ENCODE data around the gene ZKSCAN4. TPM values are rescaled to one million over a fixed set of nuclear protein-coding genes. Genes with fewer than 3 reads are reported as not detected.

The ZKSCAN4 gene
- total and polyA plus RNA-seq, 10 of the 15 experiments (the other 5 are each of a cell fraction or from before 2014, with no cell fraction given): 3.0 to 6.5 (median 5.0) TPM

DNA sequence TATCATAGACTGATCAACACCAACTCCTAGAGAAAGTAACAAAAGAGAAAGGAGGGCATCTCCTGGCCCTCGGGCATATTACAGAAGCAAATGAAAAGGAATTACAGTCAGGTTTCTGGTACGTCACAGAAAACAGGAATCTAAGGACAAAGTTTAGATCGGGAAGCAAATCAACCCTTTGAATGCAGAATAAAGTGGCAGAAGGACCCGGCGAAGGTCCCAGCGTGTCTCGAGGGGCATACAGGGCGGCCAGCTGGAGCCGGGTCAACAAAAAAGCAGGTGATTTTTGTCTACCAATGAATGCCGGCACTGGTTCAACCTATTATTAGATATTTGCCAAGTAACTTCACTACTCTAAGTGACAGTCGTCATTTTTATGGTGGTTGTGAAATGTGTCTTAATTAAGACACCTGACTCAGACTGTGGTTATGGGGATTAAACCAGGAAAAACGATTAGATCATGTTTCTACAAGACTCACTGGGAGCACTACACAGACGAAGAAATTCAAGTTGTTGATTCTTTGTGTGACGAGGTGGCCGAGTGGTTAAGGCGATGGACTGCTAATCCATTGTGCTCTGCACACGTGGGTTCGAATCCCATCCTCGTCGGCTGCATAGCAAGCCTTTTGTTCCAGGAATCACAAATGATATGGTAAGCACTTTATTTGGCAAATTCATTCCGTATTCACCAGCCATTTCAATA is 39.4 kb downstream of the ZKSCAN4 start (continued):
- TF ChIP-seq IKZF2 (IDR thresholded peaks at IDR 0.05) (peak; percentile 52 to 57), WRNIP1 (IDR thresholded peaks at IDR 0.05; ENCODE audit: borderline replicate concordance, low read depth, low read length) (no peak), TBL1XR1 (IDR thresholded peaks at IDR 0.05; ENCODE audit: low read depth, low read length) (0 out of 2 replicates have a peak, but pooled peaks have one; percentile 25), KLF5 (IDR thresholded peaks at IDR 0.05; ENCODE audit: partially characterized antibody) (no peak), RFX5 (IDR thresholded peaks at IDR 0.05; ENCODE audit: low read depth, low read length) (no peak), ZSCAN29 (IDR thresholded peaks at IDR 0.05) (0 out of 2 replicates have a peak, but pooled peaks have one; percentile 74), SIN3A (IDR thresholded peaks at IDR 0.05; ENCODE audit: low read depth, low read length) (0 out of 2 replicates have a peak, but pooled peaks have one; percentile 59)
- TF ChIP-seq, protein P1, sequence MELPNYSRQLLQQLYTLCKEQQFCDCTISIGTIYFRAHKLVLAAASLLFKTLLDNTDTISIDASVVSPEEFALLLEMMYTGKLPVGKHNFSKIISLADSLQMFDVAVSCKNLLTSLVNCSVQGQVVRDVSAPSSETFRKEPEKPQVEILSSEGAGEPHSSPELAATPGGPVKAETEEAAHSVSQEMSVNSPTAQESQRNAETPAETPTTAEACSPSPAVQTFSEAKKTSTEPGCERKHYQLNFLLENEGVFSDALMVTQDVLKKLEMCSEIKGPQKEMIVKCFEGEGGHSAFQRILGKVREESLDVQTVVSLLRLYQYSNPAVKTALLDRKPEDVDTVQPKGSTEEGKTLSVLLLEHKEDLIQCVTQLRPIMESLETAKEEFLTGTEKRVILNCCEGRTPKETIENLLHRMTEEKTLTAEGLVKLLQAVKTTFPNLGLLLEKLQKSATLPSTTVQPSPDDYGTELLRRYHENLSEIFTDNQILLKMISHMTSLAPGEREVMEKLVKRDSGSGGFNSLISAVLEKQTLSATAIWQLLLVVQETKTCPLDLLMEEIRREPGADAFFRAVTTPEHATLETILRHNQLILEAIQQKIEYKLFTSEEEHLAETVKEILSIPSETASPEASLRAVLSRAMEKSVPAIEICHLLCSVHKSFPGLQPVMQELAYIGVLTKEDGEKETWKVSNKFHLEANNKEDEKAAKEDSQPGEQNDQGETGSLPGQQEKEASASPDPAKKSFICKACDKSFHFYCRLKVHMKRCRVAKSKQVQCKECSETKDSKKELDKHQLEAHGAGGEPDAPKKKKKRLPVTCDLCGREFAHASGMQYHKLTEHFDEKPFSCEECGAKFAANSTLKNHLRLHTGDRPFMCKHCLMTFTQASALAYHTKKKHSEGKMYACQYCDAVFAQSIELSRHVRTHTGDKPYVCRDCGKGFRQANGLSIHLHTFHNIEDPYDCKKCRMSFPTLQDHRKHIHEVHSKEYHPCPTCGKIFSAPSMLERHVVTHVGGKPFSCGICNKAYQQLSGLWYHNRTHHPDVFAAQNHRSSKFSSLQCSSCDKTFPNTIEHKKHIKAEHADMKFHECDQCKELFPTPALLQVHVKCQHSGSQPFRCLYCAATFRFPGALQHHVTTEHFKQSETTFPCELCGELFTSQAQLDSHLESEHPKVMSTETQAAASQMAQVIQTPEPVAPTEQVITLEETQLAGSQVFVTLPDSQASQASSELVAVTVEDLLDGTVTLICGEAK (IDR thresholded peaks at IDR 0.05; ENCODE audit: borderline replicate concordance): peak; percentile 70; the same call in 1 of the 2 replicates
- TF ChIP-seq, protein P2, sequence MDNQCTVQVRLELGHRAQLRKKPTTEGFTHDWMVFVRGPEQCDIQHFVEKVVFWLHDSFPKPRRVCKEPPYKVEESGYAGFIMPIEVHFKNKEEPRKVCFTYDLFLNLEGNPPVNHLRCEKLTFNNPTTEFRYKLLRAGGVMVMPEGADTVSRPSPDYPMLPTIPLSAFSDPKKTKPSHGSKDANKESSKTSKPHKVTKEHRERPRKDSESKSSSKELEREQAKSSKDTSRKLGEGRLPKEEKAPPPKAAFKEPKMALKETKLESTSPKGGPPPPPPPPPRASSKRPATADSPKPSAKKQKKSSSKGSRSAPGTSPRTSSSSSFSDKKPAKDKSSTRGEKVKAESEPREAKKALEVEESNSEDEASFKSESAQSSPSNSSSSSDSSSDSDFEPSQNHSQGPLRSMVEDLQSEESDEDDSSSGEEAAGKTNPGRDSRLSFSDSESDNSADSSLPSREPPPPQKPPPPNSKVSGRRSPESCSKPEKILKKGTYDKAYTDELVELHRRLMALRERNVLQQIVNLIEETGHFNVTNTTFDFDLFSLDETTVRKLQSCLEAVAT (IDR thresholded peaks at IDR 0.05): peak; percentile 80

All from GM12878 (cell line).